Measurements from ENCODE around the gene PRB2.
"Not testable (repeated sequence)": the region's sequence is repeated elsewhere in the genome, so short reads cannot be mapped to it uniquely, and the experiment has no call there.

PRB2 gene

DNA sequence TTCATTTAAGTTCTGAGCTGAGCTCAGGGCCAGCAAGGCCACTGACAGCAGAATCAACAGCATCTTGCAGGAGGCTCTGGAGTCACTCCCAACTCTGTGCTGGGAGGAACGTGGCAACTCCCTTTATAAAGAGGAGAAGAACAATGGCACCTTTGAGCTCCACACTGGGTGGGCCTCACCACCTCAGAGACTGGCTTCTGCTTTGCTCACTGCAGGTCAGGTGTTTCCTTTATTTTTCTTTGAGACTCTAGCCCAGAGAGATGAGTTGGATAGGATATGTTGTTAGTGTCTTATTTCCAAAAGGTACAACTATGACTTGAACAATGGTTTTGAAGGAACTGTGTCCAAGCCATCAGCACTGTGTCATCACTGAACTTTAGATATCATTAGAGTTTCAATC lies at the start of gene PRB2:
Gene PRB2, minus strand, starts transcription at position 101 of the 400 bp plus-strand sequence. Its CDS starts 38 bp downstream, at position 63.
- DNase-seq (ENCODE audit: low spot score) = not testable (repeated sequence)

DNA sequence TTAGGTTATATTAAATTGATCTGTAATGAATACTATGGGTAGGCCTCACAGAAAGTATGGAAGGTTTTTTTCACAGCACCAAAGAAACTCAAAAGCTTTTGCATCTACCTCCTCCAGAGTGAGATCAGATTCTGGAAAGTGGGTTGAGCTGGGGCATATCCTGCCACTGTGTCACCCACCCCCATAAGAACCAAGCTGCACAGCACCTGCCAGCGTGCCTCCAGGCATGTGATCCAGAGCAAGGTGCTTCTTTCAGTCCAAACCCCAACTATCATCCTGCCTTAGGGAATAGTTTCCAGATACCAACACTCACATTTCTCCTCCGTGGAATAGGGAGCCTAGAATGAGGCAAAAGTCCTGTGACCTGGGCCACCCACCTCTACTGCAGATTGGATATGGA lies 42.6 kb upstream of the PRB2 start:
- no peak for DNase-seq (ENCODE audit: low spot score)

DNA sequence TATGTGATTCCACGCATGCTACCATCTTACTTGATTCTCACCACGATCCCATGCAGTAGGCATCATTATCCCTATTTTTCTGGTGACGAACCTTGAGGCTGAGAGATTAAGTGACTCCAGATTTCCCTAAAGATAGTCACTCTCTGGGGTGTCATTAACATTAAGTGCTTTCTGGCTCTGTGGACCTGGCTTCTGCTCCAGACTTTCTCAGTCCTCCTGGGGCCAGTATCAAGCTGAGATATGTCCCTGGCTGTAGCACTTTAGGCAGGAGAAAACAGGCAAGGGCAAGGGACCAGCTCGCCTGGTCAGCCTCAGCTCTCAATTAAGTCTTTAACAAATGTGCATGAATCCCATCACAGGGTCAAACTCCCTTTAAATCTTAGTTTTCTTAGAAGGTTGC lies 38.3 kb upstream of the PRB2 start:
- DNase-seq (ENCODE audit: low spot score) = no peak

DNA sequence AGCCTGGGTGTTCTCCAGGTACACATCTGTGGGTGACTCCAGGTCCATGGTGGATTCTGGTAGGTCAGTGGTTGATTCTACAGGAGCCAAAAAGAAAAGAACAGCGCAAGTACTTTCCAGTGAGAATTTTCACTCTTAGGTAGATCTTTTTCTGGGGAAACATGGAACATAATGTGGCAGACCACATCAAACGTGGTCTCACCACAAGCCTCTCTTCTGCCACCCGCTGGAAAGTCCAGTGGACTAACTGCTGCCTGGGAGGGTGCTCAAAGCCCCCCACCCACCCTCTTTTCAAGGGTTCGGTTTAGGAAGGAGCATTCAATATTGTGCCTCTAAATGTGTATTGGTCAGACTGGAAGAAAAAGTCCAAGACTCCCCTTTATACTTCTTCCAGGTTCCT lies 36.1 kb upstream of the PRB2 start:
- no peak for DNase-seq (ENCODE audit: low spot score)

DNA sequence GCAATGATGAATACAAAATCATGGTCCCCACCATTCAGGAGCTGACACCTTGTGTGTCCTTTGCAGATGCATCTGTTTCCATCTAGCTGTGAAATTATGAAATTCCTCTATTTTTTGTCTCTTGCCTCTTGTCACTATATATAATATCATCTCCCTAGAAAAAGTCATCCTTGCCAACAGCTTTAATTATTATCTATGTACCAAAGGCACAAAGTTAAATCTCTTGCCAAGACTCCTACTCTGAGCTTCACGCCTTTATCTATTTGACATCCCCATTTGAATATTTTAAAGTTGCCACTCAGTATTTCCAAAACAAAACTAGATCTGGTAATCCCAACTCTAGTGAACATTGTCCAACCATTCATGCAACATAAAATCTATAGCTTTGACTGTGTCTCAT lies 32.0 kb upstream of the PRB2 start:
- no peak for DNase-seq (ENCODE audit: low spot score)

DNA sequence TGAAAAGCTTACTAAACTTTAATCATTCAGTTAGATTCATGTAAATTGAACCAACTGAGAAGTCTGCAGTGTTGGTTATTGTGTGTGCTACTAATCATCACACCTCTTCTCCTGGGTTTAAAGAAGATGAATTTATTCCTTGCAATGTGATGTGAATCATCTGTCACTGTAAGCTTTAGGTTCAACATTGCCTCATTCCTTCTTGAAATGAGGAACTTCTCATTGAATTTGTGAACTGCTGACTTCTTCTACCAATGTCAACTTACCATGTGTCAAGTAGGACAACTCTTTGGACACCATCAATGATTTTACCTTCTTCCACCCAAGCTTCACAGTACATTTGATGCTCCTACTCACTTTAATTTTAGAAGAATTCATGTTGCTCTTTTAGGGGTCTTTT lies 17.4 kb upstream of the PRB2 start:
- no peak for DNase-seq (ENCODE audit: low spot score)

DNA sequence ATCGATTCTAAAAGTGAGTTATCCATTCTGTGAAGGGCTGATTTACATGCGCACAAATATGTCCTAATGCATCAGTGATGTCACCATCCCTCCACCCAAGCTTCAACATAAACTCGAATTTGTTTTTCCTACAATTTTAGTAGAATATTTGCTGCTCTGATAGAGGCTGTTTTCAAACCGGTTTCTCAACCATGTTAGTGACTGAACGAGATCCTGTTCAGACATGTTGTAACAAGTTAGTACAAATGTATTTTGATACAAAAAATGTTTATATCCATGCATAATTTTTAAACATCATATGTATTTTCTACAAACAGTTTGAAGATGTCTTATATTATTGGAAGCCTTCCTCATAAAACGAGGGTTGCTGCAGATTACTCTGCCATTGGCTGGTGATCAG lies 12.7 kb upstream of the PRB2 start:
- no peak for DNase-seq (ENCODE audit: low spot score)

DNA sequence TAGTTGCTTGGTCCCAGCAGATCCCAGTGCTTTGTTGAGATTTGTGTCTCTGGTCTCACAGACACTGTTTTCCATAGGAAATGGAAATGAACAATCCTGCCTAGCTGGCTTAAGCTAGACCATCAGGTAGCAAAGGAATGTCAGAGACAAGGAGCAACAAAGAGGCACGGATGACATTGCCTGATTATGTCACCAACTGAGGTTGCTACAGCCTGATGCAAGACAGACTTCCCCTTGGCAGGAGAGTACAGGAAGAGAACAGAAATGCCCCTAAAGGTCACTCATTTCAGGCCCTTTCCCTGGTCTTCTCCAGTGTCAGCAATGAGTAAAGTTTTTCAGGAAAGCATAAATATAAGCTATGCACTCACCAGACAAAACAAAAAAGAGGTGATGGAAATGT lies 2.0 kb upstream of the PRB2 start:
- DNase-seq (ENCODE audit: low spot score) = no peak

DNA sequence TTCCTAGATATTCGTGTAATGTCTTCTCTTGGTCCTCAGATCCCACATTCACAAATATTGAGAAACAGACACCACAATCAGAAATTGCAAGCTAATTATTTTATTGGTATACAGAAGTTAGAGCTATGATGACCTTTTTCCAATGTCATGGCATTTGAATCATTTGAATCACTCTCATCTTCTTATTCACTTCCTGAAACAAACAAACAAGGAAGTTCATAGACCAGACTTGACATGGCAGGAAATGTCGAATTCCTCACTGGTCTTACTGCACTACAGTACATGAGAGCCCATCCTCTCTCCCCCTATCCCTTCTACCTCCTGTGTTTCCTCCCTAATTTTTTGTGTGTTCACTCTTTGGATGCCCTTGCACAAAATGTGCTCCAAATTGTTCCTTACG lies 3.9 kb downstream of the PRB2 start:
- DNase-seq (ENCODE audit: low spot score) = not testable (repeated sequence)

DNA sequence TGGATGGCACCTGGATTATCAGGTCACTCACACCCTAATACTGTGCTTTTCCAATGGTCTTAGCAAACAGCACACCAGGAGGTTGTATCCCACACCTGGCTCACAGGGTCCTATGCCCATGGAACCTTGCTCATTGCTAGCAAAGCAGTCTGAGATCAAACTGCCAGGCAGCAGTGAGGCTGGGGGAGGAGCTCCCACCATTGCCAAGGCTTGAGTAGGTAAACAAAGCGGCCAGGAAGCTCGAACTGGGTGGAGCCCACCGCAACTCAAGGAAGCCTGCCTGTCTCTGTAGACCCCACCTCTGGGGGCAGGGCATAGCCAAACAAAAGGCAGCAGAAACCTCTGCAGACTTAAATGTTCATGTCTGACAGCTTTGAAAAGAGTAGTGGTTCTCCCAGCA lies 17.9 kb downstream of the PRB2 start:
- DNase-seq (ENCODE audit: low spot score) = not testable (repeated sequence)

DNA sequence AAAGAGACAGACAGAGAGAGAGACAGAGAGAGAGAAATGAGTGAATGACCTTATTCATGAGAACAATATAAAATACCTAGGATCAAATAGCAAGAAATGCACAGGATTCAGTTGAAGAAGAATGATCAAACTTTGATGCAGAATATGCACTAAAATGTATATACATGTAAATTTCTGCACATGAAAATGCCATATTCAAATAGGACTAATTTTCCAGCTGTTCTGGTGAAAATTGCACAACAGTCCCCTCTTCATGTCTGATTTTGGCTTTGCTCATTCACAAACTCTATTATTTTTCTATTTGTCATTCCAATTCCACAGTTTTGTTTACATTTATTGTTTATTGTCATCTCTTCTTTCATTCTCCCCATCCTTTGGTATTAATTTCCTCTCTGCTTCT lies 34.2 kb downstream of the PRB2 start:
- no peak for DNase-seq (ENCODE audit: low spot score)

DNA sequence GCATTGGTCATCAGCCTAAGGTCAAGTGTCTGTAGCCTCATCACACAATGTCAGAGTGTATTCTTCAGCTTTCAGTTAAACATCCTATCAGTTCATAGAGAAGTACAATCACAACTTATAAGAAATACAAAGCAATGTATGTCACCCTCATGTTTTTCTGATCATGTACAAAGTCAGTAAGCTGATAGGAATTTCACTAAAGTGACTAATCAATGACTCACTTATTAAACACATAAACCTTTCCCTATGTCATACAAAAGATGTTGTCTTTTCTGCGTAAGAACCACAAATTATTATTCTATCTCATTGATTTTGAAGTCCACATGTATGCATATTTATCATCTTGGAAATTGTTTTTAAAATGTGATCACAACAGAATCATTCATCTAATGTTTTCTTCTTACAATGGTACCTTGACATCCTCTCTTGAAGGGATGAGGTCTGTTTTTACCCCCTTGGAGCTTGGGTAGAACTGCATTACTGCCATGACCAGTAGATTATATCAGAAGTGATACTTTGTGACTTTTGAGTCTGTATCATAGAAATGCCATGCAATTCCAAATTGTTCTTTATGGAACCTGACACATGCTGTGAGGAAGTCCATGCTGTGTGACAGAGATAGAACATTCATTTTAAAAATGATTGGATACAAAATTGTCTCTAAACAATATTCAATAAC lies 35.0 kb downstream of the PRB2 start:
- not testable (repeated sequence) for DNase-seq (ENCODE audit: low spot score)

DNA sequence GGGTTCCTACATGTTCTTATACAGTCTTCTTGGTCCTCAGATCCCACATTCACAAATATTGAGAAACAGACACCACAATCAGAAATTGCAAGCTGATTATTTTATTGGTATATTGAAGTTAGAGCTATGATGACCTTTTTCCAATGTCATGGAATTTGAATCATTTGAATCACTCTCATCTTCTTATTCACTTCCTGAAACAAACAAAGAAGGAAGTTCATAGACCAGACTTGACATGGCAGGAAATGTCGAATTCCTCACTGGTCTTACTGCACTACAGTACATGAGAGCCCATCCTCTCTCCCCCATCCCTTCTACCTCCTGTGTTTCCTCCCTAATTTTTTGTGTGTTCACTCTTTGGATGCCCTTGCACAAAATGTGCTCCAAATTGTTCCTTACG lies 43.6 kb downstream of the PRB2 start:
- DNase-seq (ENCODE audit: low spot score) = not testable (repeated sequence)

DNA sequence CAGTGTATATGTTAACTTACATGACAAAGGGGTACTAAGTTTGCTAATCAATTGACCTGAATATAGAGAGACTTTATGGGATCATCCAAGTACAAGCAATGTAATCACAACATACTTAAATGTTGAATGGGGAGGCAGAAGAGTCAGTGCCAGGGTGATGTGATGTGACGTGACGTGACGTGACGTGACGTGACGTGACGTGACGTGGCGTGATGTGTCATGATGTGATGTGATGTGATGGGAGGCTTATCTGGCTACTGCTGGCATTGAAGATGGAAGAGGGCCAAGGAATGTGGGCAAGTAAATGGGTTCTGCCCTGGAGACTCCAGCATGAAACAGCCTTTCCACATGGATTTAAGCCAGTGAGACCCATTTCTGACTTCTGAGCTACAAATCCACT lies 46.9 kb downstream of the PRB2 start:
- DNase-seq (ENCODE audit: low spot score) = no peak

DNA sequence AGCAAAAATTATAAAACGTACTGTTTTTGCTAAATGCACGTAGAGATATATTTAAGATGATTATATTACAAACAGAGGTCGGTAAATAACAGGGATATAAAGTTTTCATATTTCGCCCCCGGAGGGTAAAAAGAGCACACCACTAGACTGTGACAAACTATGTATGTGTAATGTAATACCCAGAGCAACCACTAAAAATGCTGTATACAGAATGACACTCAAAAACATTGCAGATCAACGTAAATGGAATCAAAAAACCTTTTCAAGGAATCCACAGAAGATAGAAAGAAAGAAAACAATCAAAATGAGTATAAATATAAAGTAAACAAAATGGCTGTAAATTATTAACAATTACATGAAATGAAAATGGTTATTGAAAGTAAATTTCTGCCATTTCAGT lies 47.6 kb downstream of the PRB2 start:
- no peak for DNase-seq (ENCODE audit: low spot score)

DNA sequence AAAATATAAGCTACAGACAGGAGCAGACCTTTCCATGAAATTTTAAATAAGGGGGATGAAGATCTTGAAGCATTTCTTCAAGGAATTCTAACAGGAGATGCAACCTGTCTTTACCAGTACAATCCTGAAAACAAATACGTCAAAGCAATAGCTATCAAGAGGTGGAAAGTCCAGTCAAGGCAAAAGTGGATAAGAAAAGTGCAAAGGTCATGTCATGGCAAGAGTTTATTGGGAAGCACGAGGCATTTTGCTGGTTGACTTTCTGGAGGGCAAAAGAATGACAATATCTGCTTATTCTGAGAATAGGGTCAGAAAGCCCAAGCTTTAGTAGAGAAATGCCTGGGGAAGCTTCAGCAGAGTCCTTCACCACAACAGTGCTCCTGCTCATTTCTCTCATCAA lies 50.9 kb downstream of the PRB2 start:
- no peak for DNase-seq (ENCODE audit: low spot score)

Measured in activated CD4-positive, alpha-beta T cell treated with anti-CD3 and anti-CD28 coated beads, Interleukin-2, Interleukin-4, amounts not matched to agents 100 ng/mL and 50 ng/mL, durations not matched to agents 16 hours and 8 hours (primary cell).